ENCODE measurements around the gene HOXD11.

HOXD11 gene

DNA sequence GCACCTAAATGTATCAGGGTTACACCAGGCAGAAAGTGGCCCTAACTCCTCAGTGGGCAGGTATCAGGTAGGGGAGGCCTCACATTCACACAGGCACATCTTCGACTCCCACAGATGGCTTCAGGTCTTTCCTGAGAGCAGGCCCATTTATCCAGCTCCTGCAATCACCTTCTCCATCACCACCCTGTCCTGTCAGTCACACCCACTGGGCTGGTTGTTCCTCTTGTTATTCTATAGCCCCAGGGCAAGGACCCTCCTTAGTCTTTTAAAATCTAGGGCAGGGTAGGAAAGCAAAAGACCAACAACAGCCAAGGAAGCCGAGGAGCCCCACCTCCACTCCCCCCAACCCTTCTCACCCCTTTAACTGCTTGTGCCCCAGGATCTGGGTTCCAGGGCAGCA is 35.2 kb downstream of the HOXD11 start:
- in situ Hi-C loops (cut with HindIII; ENCODE audit: low pct_unique_long_range_greater_than_20kb, low sequenced_read_pairs) = no loop called here
- no peak for DNase-seq (ENCODE audit: low read depth in 1 of 2, low spot score in 1 of 2)
- no peak for TF ChIP-seq JUND (IDR thresholded peaks at IDR 0.05; ENCODE audit: low read depth)

DNA sequence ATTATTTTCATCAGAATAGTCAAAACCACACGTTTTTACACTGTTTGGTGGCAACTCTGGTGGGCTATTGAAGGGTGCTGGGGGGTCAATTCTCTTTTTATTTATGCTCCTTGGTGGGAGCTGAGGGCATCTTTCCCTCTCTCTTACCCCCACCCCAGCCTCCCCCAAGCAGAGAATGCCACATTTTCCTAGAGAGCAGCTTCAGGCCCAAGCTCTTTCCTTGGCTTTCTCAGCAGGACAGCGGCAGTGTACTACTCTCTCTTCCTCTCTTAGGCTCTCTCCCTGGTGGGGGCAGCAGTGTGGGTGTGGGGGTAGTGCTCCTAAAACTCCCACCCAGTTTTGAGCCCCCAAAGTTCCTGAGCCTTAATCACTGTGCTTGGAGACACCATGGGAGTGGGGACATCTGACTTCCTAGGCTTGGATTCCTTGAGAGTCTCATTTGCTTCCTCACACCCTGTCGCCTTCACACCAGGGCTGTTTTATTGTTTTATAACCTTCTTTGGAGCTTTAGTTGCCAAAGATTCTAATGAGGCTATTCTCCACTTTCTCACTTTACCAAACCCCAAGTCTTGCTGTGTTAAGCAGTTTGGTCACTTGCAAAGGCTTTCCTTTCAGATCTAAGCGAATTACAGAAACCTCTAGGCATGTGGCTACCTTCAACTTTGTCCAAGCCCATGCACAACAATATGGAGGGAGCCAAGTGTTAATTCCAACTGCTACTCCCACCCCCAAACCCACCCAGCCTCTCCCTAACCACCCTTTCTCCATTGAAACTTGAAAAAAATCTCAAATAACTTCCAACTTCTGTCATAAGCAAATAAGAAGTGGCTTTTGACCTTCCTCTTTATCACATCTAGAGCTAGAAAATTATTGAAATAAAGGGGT is 38.2 kb downstream of the HOXD11 start:
- in situ Hi-C loops (cut with HindIII; ENCODE audit: low pct_unique_long_range_greater_than_20kb, low sequenced_read_pairs) = no loop called here
- TF ChIP-seq JUND (IDR thresholded peaks at IDR 0.05; ENCODE audit: low read depth) = no peak
- no peak for DNase-seq (ENCODE audit: low read depth in 1 of 2, low spot score in 1 of 2)

- in situ Hi-C loops (cut with HindIII; ENCODE audit: low pct_unique_long_range_greater_than_20kb, low sequenced_read_pairs) = no loop called here
- no peak for TF ChIP-seq JUND (IDR thresholded peaks at IDR 0.05; ENCODE audit: low read depth)
- DNase-seq (ENCODE audit: low read depth in 1 of 2, low spot score in 1 of 2) = no peak
These were observed 39.0 kb downstream of the HOXD11 start for GRCh38 chr2:176146101-176146500.

GRCh38 chr2:176146645-176147044 is 39.6 kb downstream of the HOXD11 start:
- no peak for DNase-seq (ENCODE audit: low read depth in 1 of 2, low spot score in 1 of 2)
- TF ChIP-seq JUND (IDR thresholded peaks at IDR 0.05; ENCODE audit: low read depth) = no peak
- in situ Hi-C loops (cut with HindIII; ENCODE audit: low pct_unique_long_range_greater_than_20kb, low sequenced_read_pairs) = no loop called here

DNA sequence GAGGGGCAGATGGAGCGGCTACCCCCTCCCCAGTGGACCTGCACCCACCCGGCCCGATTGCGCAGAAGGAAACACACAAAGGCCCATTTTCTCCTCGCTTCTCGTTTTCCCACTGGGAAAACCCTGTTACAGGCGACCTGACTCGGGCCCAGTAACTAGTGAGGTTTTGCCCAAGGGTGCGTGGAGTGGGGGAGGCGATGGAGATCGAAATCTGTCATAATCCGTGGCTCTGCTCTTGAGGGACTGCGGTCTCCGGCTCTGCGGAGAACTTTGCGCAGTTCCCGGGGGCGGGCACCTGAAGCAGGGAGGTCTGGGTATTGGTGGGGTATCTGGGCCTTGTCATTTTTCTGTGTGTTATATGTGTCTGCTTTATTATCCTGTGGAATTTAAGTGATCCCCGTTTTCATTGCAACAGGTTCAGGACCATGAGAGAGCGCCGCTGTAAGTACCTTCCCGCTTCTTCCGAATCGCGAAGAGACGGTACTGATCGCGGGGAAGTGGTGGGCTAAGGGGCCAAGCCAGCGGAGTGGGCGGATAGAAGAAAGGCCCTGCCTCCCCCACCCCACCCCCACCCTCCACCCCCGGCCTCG is 40.2 kb downstream of the HOXD11 start:
- no peak for DNase-seq (ENCODE audit: low read depth in 1 of 2, low spot score in 1 of 2)
- in situ Hi-C loops (cut with HindIII; ENCODE audit: low pct_unique_long_range_greater_than_20kb, low sequenced_read_pairs) = no loop called here
- TF ChIP-seq JUND (IDR thresholded peaks at IDR 0.05; ENCODE audit: low read depth) = no peak

DNA sequence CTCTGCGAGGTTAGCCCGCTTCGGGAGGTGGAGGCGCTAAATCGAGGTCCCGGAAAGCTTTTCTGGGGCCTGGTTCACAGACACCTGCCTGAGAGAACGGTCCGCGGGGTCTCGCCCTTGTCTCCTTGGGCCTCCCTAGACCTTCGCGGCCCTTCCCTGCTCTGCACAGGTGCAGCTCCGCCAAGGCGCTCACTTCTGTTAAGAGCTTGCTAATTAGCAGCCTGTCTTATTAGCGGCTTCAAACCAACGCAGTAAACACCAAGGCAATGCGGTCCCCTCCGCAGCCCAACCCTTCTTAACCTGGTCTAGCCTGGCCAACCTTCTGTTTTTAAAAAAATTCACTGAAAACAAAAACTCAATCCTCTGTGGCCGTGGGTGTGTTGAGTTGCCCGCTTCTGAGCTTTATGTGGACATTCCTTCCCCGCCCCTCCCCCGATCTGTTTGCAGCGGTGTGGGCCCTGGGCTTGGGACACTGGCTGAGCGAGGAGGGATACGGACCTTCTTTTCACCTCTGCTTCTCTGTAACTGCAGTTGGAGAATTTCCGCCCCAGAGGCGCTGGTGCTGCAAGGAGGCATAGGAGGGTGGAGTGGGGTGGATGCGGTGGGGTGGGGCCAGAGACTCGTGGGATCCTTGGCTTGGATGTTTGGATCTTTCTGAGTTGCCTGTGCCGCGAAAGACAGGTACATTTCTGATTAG is 40.9 kb downstream of the HOXD11 start:
- TF ChIP-seq JUND (IDR thresholded peaks at IDR 0.05; ENCODE audit: low read depth) = no peak
- DNase-seq (ENCODE audit: low read depth in 1 of 2, low spot score in 1 of 2) = no peak
- in situ Hi-C loops (cut with HindIII; ENCODE audit: low pct_unique_long_range_greater_than_20kb, low sequenced_read_pairs) = no loop called here

DNA sequence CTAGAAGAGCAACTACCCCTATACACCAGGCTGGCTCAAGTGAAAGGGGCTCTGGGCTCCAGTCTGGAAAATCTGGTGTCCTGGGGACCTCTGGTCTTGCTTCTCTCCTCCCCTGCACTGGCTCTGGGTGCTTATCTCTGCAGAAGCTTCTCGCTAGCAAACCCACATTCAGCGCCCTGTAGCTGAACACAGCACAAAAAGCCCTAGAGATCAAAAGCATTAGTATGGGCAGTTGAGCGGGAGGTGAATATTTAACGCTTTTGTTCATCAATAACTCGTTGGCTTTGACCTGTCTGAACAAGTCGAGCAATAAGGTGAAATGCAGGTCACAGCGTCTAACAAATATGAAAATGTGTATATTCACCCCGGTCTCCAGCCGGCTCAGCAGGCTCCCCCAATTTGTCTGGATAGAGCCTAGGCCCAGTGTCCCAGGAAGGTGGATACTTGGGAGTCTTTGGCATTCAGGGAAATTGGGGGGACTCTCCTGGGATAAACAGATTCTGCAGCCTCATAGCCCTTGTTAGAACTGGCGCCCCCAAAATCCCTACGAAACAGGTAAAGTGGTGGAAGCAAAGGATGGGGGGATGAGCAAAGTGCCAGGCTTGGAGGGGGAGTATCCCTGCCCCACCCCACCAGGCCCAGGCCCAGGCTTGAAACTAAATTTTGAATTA is 41.8 kb downstream of the HOXD11 start:
- TF ChIP-seq JUND (IDR thresholded peaks at IDR 0.05; ENCODE audit: low read depth) = no peak
- in situ Hi-C loops (cut with HindIII; ENCODE audit: low pct_unique_long_range_greater_than_20kb, low sequenced_read_pairs) = no loop called here
- no peak for DNase-seq (ENCODE audit: low read depth in 1 of 2, low spot score in 1 of 2)

GRCh38 chr2:176149481-176149938 is 42.4 kb downstream of the HOXD11 start:
- no peak for DNase-seq (ENCODE audit: low read depth in 1 of 2, low spot score in 1 of 2)
- in situ Hi-C loops (cut with HindIII; ENCODE audit: low pct_unique_long_range_greater_than_20kb, low sequenced_read_pairs) = no loop called here
- TF ChIP-seq JUND (IDR thresholded peaks at IDR 0.05; ENCODE audit: low read depth) = no peak

- in situ Hi-C loops (cut with HindIII; ENCODE audit: low pct_unique_long_range_greater_than_20kb, low sequenced_read_pairs) = no loop called here
- TF ChIP-seq JUND (IDR thresholded peaks at IDR 0.05; ENCODE audit: low read depth) = no peak
- no peak for DNase-seq (ENCODE audit: low read depth in 1 of 2, low spot score in 1 of 2)
These were observed 43.0 kb downstream of the HOXD11 start for GRCh38 chr2:176149939-176150583.

DNA sequence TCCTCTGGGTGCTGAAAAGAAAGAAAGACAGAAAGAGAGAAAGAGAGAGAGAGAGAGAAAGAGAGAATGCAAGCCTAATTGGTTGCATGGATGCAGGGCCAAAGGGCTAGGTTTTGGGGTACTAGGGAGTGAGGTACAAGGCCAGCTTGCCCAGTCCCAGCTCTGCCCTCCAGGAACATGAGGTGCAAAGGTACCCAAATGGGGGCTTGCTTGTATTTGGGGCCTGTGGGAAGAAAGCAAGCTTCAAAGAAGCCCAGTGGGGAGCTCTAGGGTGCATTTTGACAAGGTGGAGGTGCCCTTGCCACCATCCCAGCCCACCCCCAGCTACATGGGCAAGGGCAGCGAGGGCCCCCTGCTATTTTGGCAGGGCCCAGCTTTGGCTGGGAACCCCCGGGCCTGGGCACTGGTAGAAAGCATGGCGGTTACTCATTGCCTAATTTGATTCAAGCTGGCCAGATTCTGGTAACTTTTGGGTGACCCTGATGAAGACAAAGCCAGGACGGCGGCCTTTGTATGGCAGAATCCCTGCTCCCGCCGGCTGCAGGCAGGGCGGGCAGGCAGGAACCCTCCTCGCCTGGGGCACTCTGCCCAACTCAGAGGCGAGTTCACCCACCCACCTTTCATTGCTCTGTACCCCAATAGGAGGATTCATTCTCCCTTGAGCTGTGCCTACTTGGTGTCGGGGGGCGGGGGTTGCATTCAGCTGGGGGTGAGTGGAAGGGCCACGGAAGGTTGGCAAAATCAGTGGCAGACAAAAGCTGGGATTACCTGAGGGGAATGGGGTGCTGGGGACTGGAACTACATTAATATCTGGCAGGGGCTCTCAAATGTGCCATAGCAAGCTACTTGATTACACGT is 43.7 kb downstream of the HOXD11 start:
- TF ChIP-seq JUND (IDR thresholded peaks at IDR 0.05; ENCODE audit: low read depth) = no peak
- no peak for DNase-seq (ENCODE audit: low read depth in 1 of 2, low spot score in 1 of 2)
- in situ Hi-C loops (cut with HindIII; ENCODE audit: low pct_unique_long_range_greater_than_20kb, low sequenced_read_pairs) = no loop called here
